DMS79 treated with DMSO at 0.1 percent for 48 hours (cell line): ENCODE measurements around the gene PDCD5.
"Not testable (repeated sequence)": the region's sequence is repeated elsewhere in the genome, so short reads cannot be mapped to it uniquely, and the experiment has no call there.

ENCODE experiments used
- DNase-seq: peaks from one replicate; lab custom pipeline; 2025; lab: John Stamatoyannopoulos, UW

Gene PDCD5, protein sequence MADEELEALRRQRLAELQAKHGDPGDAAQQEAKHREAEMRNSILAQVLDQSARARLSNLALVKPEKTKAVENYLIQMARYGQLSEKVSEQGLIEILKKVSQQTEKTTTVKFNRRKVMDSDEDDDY

DNA sequence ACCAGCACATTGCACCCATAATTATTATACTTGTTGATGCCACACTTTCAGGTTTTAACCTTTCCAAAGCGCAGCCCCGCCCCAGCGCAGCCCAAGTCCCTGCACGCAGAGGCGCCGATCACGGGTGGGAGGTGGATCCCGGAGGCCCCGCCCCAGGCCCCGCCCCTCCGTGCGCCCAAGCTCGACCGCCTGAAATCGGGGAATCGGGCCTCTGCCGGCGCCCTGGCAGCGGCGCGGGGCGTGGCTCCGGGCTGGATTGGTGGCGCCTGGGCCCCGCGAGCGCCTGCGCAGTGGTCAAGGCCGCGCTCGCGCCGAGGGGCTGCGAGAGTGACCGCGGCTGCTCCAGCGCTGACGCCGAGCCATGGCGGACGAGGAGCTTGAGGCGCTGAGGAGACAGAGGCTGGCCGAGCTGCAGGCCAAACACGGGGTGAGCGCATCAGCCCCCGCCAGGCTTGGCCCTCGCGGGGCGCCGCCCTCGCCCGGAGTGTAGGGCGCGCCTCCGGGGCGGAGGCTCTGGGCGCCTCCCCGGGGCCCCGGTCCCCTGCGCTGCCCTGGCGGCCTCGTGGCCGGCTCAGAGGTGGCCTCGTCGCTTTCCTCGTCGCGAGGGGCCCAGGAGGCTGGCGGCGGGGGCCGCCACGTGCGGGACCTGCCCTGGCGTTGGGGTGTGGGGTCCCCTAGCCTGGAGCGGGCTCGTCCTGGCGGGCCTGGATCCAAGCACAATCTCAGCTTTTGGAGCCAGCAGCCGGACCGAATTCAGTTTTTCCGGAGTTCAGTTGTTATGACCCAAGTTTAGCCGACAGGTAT is at the start of gene PDCD5:
Gene PDCD5 (plus strand): TSS at position 290 of the 804 bp plus-strand sequence. CDS start 72 bp downstream, at position 362.
- DNase-seq: peak; percentile 90

DNA sequence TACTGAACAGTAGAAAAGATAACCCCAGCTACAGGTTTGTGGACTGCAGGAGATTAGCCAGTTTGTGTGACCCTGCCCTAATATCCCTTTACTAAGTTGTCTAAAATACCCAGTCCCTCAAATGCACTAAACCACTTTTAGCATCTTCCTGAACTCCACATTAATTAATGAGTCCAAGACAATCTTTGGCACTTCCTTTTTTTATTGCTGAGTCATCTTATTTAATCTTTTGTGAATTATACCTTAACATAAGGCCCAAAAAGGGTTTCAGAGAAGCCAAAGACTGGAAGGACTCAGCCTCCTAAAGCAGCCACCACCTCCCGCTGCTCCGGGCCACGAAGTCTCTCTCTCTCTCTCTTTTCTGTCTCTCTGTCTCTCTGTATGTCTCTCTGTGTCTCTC is 48.8 kb upstream of the PDCD5 start:
- DNase-seq: no peak

DNA sequence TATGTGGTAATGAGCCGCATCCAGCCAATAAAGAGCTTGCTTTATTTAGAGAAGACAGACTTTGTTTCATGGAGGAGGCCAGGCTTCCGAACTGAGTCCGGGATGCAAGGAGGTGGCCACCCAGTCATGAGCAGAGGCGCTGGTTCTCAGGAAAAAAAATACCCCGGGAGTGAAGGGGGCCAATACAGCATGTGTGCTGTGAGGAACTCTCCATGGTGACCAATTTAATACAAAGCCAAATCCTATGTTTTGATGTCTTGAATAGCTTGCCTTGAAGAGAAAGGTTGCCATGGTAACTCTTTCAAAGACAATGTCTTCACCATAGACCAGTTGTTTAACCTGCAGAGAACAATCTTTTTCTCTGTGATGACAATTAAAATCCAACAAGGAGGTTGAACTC is 43.4 kb upstream of the PDCD5 start:
- DNase-seq: no peak

DNA sequence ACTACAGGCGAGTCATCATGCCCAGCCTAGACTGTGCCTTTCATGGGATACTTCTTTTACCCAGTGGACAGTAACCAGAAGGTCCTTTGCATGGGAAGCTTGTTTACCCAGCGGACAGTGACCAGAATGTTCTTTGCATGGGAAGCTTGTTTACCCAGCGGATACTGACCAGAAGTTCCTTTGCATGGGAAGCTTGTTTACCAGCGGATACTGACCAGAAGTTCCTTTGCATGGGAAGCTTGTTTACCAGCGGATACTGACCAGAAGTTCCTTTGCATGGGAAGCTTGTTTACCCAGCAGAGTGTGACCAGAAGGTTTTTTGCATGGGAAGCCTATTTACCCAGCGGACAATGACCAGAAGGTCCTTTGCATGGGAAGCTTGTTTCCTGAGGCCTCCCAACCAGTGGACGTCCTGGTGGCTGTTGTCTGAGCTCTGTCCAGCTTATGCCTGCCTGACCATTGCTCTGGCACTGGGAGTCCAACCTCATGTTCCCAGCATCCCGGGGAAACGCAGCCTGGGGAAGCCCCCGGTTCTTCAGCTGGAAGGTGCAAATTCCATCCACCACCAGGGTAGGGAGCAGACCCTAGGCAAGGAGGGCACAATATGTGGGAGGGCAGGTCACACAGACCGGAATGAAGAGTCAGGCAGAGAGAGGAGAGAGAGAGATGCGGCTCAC is 41.6 kb upstream of the PDCD5 start:
- DNase-seq: no peak

DNA sequence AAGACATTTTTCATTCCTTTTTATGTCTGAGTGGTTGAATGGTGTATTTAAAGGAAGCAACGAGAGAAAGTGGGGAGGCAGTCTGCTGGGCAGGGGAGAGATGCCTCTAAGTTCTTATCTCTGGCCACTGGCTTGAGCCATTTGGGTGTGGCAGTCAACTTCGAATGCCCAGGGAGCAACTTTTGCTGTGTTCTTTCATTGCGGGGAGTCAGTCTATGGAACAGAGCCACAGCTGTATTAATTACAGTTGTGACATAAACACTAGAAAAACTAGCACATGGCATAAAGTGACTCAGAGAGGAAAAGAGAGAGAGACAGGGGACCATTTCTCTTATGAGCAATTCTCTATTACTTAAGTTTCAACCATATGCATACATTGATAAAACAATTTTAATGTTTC is 40.4 kb upstream of the PDCD5 start:
- DNase-seq: no peak

DNA sequence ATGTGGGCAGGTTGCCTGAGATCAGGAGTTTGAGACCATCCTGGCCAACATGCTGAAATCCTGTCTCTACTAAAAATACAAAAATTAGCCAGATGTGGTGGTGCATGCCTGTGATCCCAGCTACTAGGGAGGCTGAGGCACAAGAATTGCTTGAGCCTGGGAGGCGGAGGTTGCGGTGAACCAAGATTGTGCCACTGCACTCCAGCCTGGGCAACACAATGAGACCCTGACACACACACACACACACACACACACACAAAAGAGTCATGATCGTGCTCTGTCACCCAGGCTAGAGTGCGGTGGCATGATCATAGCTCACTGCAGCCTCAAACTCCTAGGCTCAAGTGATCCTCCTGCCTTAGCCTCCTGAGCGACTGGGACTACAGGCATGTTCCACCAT is 39.6 kb upstream of the PDCD5 start:
- DNase-seq: not testable (repeated sequence)

DNA sequence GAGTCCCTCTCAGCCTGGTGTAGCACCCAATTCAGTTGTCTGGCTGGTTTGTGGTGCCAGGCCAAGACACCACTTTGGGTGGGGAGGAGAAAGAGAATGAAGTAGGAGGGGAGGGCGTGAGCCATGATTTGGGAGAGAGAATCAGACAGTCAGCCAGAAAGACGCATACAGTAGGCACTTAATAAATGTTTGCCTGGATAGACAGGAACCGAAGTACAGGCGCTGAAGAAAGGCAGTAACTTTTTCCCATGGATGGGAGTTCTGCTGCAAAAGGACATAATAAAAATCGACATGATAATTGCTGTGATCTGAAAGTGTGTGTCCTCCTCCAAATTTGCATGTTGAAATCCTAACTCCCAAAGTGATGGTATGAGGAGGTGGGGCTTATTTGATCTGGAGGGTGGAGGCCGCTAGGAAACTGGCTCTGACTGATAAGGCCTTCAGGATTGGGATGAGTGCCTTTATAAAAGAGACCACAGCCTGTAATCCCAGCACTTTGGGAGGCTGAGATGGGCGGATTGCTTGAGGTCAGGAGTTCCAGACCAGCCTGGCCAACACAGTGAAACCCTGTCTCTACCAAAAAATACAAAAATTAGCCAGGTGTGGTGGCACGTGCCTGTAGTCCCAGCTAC is 38.4 kb upstream of the PDCD5 start:
- DNase-seq: no peak

DNA sequence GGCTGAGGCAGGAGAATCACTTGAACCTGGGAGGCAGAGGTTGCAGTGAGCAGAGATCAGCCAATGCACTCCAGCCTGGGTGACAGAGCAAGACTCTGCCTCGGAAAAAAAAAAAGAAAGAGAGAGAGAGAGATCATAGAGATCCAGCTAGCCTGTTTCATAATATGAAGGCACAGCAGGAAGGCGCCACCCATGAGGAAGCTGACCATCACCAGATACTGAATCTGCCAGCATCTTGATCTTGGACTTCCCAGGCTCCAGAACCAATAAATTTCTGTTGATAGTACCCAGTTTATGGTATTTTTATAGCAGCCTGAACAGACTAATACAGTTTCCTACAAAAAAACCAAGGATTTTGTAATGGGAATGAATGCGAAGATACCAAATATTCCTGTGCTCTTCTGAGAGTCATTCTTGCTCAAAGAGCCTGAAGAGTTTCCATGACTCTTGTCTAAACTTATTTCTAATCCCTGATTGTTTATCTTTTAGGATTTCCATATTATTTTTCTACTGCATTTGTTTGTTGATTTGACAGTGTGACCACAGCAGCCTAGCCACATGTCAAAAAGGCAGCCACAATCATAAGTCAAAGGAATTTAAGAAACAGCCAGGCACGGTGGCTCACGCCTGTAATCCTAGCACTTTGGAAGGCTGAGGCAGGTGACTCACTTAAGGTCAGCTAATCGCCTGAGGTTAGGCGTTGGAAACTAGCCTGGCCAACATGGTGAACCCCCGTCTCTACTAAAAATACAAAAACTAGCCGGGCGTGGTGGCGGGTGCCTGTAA is 37.7 kb upstream of the PDCD5 start:
- no peak for DNase-seq

DNA sequence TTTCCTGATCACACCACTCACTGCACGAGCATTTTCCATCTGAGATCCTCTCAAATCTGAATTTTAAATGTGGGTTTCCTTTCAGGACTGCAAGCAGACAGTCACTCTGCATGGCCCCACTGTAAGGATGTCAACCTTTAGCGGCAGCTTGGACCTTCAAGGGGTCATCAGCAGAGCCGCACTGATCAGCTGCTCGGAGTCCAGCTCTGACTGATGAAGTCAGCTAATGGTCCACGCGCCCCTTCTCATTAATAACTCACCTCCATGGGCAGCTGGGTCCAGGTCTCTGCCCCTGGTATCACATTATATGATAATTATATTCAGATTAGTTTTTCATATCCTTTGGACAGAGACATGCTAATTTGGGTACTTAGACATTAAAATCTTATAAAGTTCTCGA is 36.1 kb upstream of the PDCD5 start:
- DNase-seq: no peak

DNA sequence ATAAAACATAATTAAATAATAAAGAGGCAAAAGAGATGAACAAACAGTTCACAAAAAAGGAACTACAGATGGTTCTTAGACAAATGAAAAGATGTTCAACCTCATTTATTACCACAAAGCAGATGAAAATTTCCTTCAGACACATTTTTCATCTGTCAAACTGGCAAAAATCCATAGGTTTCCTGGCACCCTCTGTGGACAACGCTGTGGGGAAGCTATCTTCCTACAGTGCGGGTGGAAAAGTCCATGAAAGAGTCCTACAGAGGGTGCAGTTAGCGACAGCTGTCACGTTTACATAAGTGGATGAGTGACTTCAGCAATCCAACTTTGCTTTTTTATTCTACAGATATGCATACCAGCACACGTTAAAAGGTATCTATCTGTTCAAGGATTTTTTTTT is 30.3 kb upstream of the PDCD5 start:
- no peak for DNase-seq

DNA sequence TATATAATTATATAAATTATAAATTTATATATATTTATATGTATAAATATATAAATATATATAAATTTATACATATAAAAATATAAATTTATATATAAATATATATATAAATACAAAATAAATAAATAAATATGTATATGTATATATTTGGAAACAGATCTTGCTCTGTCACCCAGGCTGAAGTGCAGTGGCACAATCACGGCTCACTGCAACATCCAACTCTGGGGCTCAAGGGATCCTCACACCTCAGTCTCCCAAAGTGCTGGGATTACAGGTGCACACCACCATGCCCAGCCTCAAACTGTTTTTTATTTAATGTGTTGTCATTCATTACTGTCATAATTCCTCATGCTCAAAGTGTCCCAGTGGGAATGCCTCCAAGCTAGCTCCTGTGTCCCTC is 25.2 kb upstream of the PDCD5 start:
- DNase-seq: no peak

DNA sequence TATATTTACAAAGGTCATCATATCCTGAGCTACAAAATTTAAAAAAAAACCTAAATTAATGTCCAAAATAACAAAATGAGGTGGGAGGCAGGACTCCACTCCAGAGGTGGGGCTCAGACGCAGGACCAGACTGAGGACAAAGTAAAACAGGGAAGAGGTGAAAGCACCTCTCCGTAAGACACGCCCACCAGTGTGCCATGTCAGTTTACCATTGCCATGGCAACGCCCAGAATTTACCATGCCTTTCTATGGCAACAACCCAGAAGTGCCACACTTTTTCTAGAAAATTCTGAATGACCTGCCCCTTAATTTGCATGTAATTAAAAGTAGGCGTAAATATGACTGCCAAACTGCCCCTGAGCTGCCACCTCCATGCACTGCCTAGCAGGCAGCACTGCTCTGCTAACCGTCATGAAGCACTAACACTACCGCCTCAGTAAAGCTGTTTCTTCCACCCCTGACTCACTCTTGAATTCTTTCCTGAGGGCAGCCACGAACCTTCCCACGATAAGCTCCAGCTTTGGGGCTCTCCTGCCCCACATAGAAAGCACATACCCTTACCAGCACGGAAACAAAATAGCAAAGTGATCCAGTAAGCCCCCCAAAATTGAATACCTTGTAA is 22.3 kb upstream of the PDCD5 start:
- no peak for DNase-seq

DNA sequence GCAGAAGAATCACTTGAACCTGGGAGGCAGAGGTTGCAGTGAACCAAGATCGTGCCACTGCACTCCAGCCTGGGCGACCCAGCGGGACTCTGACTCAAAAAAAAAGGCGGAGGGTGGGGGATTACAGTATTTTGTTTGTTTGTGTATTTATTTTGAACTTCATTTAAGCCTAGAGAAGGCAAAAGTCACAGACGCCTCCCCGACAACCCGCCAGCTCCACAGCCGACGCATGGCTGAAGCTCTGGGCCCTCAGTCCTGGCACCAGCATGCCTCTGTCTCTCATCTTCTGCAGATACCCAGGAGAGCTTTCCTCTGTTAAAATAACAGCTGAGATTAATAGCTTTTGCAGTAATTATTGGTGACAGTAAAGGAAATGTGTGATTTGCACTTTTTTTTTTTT is 17.2 kb upstream of the PDCD5 start:
- DNase-seq: no peak

DNA sequence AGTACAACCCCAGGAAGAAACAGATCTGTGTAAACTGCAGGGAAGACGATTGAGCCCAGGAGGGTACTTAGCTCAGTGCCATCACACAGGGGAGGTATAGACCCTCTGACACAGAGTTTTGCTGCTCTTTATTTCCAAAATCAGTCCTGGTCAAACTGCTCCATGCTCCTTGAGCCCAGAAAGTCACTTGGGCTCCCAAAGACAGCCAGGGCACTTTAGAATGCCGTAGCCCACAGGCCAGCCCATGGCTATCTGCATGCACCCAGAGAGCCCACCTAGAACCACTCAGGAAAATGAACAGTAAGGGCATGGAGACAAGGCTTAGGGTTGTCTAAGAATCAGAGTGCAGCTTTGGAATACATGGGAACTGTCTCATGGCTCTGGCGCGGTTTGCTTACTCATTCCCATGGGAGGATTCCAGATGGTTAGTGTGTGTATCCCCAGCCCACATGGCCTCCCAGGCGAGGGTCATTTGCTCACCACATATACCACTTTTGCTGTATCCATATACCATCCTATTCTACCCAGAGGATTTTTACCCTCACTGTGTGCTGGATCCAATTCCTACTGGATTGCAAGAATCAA is 14.7 kb upstream of the PDCD5 start:
- no peak for DNase-seq

DNA sequence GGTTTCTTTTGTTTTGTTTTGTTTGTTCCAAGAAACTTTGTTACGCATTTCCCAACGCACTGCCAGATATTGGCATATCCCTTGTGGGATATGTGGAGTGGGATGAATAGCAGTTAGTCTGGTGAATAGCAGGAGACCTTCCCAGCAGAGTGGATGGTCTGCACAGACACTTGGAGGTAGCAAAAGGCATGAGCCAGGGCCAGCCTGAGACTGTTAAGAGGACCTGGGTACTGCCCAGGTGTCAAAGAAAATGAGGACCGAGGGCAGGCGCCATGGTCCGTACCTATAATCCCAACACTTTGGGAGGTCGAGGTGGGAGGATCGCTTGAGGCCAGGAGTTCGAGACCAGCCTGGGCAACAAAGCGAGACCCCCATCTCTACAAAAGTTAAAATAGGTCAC is 13.5 kb upstream of the PDCD5 start:
- DNase-seq: no peak

DNA sequence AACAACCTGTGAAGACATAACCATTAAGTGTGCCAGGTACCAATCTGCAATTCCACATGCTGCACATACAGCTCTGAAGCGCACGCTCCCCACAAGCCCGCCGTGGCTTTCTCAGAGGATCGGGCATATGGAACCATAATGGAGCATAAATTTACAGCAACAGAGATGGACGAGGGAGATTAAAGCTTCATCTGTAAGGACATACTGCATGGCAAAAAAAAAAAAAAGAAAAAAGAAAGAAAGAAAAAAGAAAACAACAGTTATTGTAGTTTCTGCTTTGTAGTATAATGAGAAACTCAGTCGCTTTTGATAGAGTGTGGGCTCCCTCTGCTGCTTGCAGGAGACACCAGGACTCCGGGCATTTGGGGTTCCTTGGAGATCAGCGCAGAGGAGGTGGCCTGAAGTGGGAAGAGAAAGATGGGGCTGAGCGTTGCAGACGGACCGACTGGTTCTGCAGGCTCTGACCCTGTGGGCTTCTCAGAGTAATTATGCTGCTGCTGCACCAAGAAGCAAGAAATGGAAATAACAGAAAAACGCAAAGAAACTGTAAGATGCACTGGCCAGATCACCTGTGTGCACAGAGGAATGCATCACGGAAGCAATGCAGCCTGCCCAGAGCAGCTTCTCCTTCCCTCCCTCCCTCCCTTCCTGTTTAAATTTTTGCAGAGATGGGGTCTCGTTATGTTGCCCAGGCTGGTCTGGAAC is 10.8 kb upstream of the PDCD5 start:
- peak; percentile 76 for DNase-seq

DNA sequence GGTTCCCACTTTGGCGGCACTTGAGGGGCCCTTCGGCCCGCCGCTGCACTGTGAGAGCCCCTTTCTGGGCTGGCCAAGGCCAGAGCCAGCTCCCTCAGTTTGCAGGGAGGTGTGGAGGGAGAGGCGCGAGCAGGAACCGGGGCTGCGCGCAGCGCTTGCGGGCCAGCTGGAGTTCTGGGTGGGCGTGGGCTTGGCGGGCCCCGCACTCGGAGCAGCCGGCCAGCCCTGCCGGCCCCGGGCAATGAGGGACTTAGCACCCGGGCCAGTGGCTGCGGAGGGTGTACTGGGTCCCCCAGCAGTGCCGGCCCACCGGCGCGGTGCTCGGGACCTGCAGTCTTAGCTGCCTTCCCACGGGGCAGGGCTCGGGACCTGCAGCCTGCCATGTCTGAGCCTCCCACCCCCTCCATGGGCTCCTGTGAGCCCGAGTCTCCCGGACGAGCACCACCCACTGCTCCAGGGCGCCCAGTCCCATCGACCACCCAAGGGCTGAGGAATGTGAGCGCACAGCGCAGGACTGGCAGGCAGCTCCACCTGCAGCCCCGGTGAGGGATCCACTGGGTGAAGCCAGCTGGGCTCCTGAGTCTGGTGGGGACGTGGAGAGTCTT is 9.4 kb upstream of the PDCD5 start:
- not testable (repeated sequence) for DNase-seq

DNA sequence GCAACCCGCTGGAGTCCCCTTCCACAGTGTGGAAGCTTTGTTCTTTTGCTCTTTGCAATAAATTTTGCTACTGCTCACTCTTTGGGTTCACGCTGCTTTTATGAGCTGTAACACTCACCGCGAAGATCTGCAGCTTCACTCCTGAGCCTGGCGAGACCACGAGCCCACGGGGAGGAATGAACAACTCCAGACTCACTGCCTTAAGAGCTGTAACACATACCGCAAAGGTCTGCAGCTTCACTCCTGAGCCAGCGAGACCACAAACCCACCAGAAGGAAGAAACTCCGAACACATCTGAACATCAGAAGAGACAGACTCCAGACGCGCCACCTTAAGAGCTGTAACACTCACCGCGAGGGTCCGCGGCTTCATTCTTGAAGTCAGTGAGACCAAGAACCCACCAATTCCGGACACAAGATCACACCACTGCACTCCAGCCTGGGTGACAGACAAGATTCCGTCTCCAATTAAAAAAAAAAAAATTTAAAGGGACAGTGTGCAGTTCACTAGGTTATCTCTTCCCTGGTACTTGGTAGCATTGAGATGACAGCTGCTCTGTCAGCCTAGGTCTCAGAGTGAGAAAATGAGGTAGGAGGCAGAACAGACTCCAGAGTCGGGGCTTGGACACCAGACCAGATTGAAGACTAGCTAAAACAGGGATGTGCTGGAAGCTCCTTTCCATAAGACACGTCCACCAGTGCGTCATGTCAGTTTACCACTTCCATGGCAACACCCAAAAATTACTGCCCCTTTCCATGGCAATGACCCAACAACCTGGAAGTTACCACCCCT is 8.1 kb upstream of the PDCD5 start:
- DNase-seq: not testable (repeated sequence)

DNA sequence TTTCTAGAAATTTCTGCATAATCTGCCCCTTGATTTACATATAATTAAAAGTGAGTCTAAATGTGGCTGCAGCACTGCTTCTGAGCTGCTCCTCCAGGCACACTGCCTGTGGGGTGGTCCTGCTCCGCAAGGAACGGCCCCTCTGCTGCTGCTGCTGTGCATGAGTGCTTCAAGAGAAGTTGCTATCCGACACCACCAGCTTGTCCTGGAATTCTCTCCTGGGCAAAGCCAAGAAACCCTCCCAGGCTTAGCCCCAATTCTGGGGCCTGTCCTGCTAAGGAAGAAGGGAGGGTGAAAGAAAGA is 7.5 kb upstream of the PDCD5 start:
- DNase-seq: no peak

DNA sequence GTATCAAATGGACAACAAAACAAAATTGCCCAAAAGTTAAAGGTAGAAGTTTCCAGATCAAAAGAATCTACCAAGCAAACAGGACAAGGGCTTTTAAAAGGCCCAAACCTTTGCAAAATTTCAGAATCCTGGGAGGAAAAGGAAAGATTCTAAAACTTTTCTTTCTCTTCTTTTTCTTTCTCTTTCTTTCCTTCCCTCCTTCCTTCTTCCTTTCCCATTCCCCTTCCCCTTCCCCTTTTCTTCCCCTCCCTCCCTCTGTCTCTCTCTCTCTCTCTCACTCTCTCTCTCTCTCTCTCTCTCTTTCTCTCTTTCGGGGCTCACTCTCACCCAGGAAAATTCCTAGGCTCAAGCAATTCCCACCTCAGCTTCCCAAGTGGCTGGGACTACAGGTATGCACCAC is 4.2 kb upstream of the PDCD5 start:
- no peak for DNase-seq
